Measurements from ENCODE around the gene GNA12.
"Not testable (repeated sequence)": the region's sequence is repeated elsewhere in the genome, so short reads cannot be mapped to it uniquely, and the experiment has no call there.

Gene GNA12

DNA sequence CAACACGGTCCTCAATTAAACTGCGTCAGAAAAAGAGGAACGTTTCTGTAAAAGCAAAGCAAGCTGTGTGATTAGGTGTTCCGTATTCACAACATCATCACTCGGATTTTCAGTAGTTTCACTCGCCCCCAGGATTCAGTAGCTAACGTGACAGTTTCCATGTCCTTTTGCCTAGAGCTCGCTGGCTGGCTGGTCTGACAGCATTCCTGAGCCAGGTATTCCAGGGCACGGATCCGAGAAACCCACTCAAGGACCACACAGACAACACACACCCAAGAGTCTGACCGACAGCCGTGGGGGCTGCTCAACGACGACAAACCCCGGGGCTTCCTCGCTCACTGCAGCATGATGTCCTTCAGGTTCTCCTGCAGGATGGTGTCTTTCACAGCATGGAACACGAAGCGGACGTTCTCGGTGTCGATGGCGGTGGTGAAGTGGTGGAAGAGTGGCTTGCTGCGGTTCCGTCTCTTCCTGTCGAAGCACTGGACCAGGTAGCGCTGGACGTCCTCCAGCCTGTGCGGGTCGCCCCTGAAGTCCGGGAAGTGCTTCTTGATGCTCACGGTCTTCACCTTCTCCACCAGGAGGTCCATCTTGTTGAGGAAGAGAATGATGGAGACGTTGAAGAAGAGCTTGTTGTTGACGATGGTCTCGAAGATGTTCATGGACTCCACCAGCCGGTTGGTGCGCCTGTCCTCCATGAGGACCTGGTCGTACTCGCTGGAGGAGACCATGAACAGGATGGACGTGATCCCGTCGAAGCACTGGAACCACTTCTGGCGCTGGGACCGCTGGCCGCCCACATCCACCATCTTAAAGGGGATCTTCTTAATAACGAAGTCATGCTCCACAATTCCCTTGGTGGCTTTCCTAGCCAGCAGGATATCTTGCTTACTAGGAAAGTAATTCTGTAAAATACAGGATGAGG, 113.0 kb downstream of the GNA12 start:
- TF ChIP-seq, protein P1, sequence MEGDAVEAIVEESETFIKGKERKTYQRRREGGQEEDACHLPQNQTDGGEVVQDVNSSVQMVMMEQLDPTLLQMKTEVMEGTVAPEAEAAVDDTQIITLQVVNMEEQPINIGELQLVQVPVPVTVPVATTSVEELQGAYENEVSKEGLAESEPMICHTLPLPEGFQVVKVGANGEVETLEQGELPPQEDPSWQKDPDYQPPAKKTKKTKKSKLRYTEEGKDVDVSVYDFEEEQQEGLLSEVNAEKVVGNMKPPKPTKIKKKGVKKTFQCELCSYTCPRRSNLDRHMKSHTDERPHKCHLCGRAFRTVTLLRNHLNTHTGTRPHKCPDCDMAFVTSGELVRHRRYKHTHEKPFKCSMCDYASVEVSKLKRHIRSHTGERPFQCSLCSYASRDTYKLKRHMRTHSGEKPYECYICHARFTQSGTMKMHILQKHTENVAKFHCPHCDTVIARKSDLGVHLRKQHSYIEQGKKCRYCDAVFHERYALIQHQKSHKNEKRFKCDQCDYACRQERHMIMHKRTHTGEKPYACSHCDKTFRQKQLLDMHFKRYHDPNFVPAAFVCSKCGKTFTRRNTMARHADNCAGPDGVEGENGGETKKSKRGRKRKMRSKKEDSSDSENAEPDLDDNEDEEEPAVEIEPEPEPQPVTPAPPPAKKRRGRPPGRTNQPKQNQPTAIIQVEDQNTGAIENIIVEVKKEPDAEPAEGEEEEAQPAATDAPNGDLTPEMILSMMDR (conservative IDR thresholded peaks at IDR 0.05; ENCODE audit: control insufficient read depth, insufficient read depth, low read depth, low read length): no peak
- DNase-seq (ENCODE audit: low read depth): no peak
- no peak overlapping the region for H3K4me3 ChIP-seq (ENCODE audit: control insufficient read depth, low read depth, low read length)

DNA sequence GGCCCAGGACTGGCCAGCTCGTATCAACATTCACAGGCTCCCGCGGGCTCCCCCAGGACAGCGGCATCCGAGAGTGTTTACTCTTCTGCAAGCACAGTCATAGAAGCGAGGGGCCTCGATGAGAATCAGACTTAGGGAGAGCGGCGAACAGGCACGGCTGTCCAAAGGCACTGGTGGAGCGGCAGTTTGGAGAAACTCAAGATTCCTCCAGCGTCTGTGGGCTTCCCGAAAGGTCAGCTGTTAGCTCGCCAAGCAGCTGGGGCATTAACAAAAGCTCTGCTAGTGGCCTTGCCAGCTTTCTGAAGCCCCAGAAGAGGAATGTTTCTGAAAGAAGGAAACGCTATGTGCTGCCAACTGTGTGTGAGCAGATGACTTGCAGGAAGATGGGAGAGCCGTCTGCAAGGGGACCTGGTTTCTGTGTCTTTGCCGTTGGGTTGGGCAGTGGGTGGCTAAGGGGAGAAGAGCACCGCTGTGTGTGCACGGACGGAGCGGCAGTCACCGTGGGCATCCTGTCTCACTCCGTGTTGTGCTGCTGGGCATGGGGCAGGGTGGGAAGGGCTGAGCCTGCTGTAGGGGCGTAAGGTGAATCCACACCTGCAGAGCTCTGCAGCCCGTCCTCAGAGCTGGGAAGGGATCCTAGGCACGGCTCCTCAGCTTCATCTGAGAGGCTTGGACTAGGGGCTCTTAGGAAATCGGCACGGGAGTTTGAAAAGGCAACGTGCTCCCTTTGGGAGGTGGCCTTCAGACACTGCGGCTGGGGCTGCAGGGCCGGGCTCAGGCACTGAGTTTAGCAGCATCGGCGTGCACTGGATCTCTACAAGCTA, 114.0 kb downstream of the GNA12 start:
- TF ChIP-seq, protein P1 (conservative IDR thresholded peaks at IDR 0.05; ENCODE audit: control insufficient read depth, insufficient read depth, low read depth, low read length): no peak
- DNase-seq (ENCODE audit: low read depth): no peak
- no peak overlapping the region for H3K4me3 ChIP-seq (ENCODE audit: control insufficient read depth, low read depth, low read length)

GRCh38 chr7:2729031-2729892, 114.8 kb downstream of the GNA12 start:
- DNase-seq (ENCODE audit: low read depth): peak; percentile 47
- TF ChIP-seq, protein P1 (conservative IDR thresholded peaks at IDR 0.05; ENCODE audit: control insufficient read depth, insufficient read depth, low read depth, low read length): peak; percentile 13
- no peak overlapping the region for H3K4me3 ChIP-seq (ENCODE audit: control insufficient read depth, low read depth, low read length)

DNA sequence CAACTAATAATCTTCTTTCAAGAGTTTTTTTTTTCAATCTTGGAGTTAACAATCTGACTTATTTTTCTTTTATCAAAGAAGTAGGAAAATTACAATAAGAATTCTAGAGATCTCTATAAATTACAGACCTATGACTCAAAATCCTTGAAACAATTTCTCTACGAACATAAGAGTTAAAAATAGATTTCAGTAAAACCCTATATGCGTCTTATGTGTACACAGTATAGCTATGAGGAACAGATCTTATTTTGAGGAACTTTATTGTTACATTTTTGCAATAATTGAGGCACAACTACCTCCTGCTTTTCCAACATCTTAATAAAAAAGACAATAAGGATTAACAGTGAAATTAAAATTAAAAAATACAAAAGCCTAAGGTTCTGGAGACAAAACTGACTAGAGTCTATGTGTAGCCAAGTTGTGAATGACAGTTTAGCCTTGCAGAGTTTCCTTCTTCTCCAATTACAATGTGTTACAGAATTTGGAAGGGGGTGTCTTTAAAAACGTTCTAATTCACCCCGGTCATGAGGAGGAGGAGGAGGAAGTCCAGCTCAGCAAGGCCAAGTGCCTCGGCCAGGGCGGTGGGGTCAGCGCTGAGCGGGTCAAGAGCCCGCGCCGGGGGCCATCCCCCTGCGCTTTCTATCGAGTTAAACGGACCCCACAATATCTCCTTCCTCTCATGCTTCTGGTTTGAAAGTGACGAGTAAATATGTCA, 115.6 kb downstream of the GNA12 start:
- no peak overlapping the region for H3K4me3 ChIP-seq (ENCODE audit: control insufficient read depth, low read depth, low read length)
- TF ChIP-seq, protein P1 (conservative IDR thresholded peaks at IDR 0.05; ENCODE audit: control insufficient read depth, insufficient read depth, low read depth, low read length): no peak
- no peak for DNase-seq (ENCODE audit: low read depth)

- H3K4me3 ChIP-seq (ENCODE audit: control insufficient read depth, low read depth, low read length); DNase-seq (ENCODE audit: low read depth): not testable (repeated sequence)
These were observed 116.9 kb downstream of the GNA12 start for GRCh38 chr7:2727206-2727605.

- no peak for DNase-seq (ENCODE audit: low read depth)
- TF ChIP-seq, protein P1 (conservative IDR thresholded peaks at IDR 0.05; ENCODE audit: control insufficient read depth, insufficient read depth, low read depth, low read length): no peak
- H3K4me3 ChIP-seq (ENCODE audit: control insufficient read depth, low read depth, low read length): no peak overlapping the region
These were observed 117.6 kb downstream of the GNA12 start for GRCh38 chr7:2726316-2727018.

All from fibroblast of mammary gland (primary cell).